Kidney tubule cell (primary cell): ENCODE data around the gene SRPRB.
A peak's percentile ranks its signal among the peaks of the same experiment; 100 is the strongest.

Experiments used
- DNase-seq: peaks from one replicate; pipeline ENCODE4 v3.0.0-alpha.2; 2018; ENCODE audit warnings: low spot score

Gene SRPRB

GRCh38 chr3:133805702-133806475, at the start of gene SRPRB:
Gene SRPRB, plus strand, starts transcription at chr3:133805815. Its CDS starts 34 bp downstream, at chr3:133805849.
- peak; percentile 95 for DNase-seq

- DNase-seq, result no peak
These were observed 48.6 kb upstream of the SRPRB start for GRCh38 chr3:133756716-133757694.

- DNase-seq, result no peak
These were observed 47.7 kb upstream of the SRPRB start for GRCh38 chr3:133757701-133758567.

- no peak for DNase-seq
These were observed 47.1 kb upstream of the SRPRB start for GRCh38 chr3:133758568-133758928.

- DNase-seq, result no peak
These were observed 46.5 kb upstream of the SRPRB start for GRCh38 chr3:133758964-133759739.

- DNase-seq, result no peak
These were observed 45.8 kb upstream of the SRPRB start for GRCh38 chr3:133759740-133760305.

- no peak for DNase-seq
These were observed 44.7 kb upstream of the SRPRB start for GRCh38 chr3:133760916-133761315.

- DNase-seq, result no peak
These were observed 43.8 kb upstream of the SRPRB start for GRCh38 chr3:133761605-133762484.

- DNase-seq, result no peak
These were observed 43.1 kb upstream of the SRPRB start for GRCh38 chr3:133762539-133762938.

- DNase-seq, result no peak
These were observed 41.6 kb upstream of the SRPRB start for GRCh38 chr3:133763797-133764683.

GRCh38 chr3:133765256-133765655, 40.4 kb upstream of the SRPRB start:
- DNase-seq, result no peak

GRCh38 chr3:133767607-133768006, 38.0 kb upstream of the SRPRB start:
- DNase-seq, result no peak

- DNase-seq, result no peak
These were observed 36.1 kb upstream of the SRPRB start for GRCh38 chr3:133769536-133769935.

- no peak for DNase-seq
These were observed 31.9 kb upstream of the SRPRB start for GRCh38 chr3:133773732-133774131.

- DNase-seq, result no peak
These were observed 30.3 kb upstream of the SRPRB start for GRCh38 chr3:133775309-133775708.

GRCh38 chr3:133775835-133776234, 29.8 kb upstream of the SRPRB start:
- DNase-seq, result no peak

- DNase-seq, result no peak
These were observed 28.7 kb upstream of the SRPRB start for GRCh38 chr3:133776794-133777438.
